HEK293 (cell line): ENCODE measurements around the gene INSYN2B.

Experiments
- CTCF ChIA-PET: fragments of 350-600 bp; formaldehyde crosslinking; extraction: SDS; loops from one replicate; lab custom pipeline; 2021; ENCODE audit warnings: antibody characterized with exemption; lab: Yijun Ruan, JAX
- POLR2A ChIA-PET: fragments of 300-600 bp; formaldehyde crosslinking; extraction: SDS; loops from one replicate; lab custom pipeline; 2020; ENCODE audit warnings: antibody characterized with exemption, inconsistent platforms; lab: Yijun Ruan, JAX
- H3K27ac ChIP-seq: fragments of 200-500 bp; sonication (Bioruptor generic); 2 replicates; pipeline ENCODE4 v1.5.1; 2014; ENCODE audit warnings: low read depth, low read length, control low read depth, inconsistent platforms; ENCODE audit errors: extremely low read depth
- H3K36me3 ChIP-seq, 2 experiments: fragments of 200-500 bp in 1 of 2; sonication (Bioruptor generic) in 1 of 2; 1 replicate in 1 of 2; 2 replicates in 1 of 2; pipeline ENCODE4 v1.5.1; 2014 to 2017; ENCODE audit warnings: inconsistent platforms in 2 of 2, low read length in 2 of 2; ENCODE audit not compliant: control insufficient read depth in 2 of 2, insufficient read depth in 1 of 2
- H3K4me1 ChIP-seq: fragments of 200-500 bp; sonication (Bioruptor generic); 2 replicates; pipeline ENCODE4 v1.5.1; 2014; ENCODE audit warnings: mild to moderate bottlenecking, low read length, inconsistent platforms; ENCODE audit not compliant: control insufficient read depth, insufficient read depth
- H3K4me3 ChIP-seq: 2 replicates; pipeline ENCODE4 v1.5.1; 2011; ENCODE audit warnings: low read depth, mild to moderate bottlenecking, control low read depth, low read length, moderate library complexity
- H3K9me3 ChIP-seq: fragments of 200-500 bp; sonication (Bioruptor generic); 2 replicates; pipeline ENCODE4 v1.5.1; 2014; ENCODE audit warnings: low read depth, low read length, inconsistent platforms; ENCODE audit not compliant: control insufficient read depth, insufficient read depth
- MZF1 ChIP-seq: fragments of 450-650 bp; formaldehyde crosslinking; IDR thresholded peaks from 2 replicates; pipeline ENCODE4 v1.5.1; 2017; ENCODE audit warnings: missing biosample characterization, missing genetic modification characterization, borderline replicate concordance
- TSHZ1 ChIP-seq: fragments of 450-650 bp; formaldehyde crosslinking; IDR thresholded peaks from 2 replicates; pipeline ENCODE4 v1.5.1; 2016; ENCODE audit warnings: missing biosample characterization, missing genetic modification characterization, borderline replicate concordance
- YY2 ChIP-seq: fragments of 450-650 bp; formaldehyde crosslinking; IDR thresholded peaks from 2 replicates; pipeline ENCODE4 v1.5.1; 2016; ENCODE audit warnings: missing biosample characterization, missing genetic modification characterization
- ZNF138 ChIP-seq: fragments of 450-650 bp; formaldehyde crosslinking; IDR thresholded peaks from 2 replicates; pipeline ENCODE4 v1.5.1; 2016; ENCODE audit warnings: missing biosample characterization, missing genetic modification characterization, borderline replicate concordance
- ZNF140 ChIP-seq: fragments of 450-650 bp; formaldehyde crosslinking; IDR thresholded peaks from 2 replicates; pipeline ENCODE4 v1.5.1; 2016; ENCODE audit warnings: missing biosample characterization, missing genetic modification characterization
- ZNF146 ChIP-seq: fragments of 450-650 bp; formaldehyde crosslinking; IDR thresholded peaks from 2 replicates; pipeline ENCODE4 v1.5.1; 2016; ENCODE audit warnings: missing biosample characterization, missing genetic modification characterization
- ZNF155 ChIP-seq: fragments of 450-650 bp; formaldehyde crosslinking; IDR thresholded peaks from 2 replicates; pipeline ENCODE4 v1.5.1; 2016; ENCODE audit warnings: missing biosample characterization, missing genetic modification characterization
- ZNF157 ChIP-seq: fragments of 450-650 bp; formaldehyde crosslinking; IDR thresholded peaks from 2 replicates; pipeline ENCODE4 v1.5.1; 2016; ENCODE audit warnings: missing biosample characterization, missing genetic modification characterization
- ZNF18 ChIP-seq: fragments of 450-650 bp; formaldehyde crosslinking; IDR thresholded peaks from 2 replicates; pipeline ENCODE4 v1.5.1; 2016; ENCODE audit warnings: missing biosample characterization, missing genetic modification characterization
- ZNF549 ChIP-seq: fragments of 450-650 bp; IDR thresholded peaks from 2 replicates; pipeline ENCODE4 v1.5.1; 2018; ENCODE audit warnings: missing biosample characterization, missing genetic modification characterization, mild to moderate bottlenecking, inconsistent platforms, moderate library complexity
- ZNF560 ChIP-seq: fragments of 450-650 bp; formaldehyde crosslinking; IDR thresholded peaks from 2 replicates; pipeline ENCODE4 v1.5.1; 2017; ENCODE audit warnings: missing biosample characterization, missing genetic modification characterization, borderline replicate concordance
- ZNF664 ChIP-seq: fragments of 450-650 bp; formaldehyde crosslinking; IDR thresholded peaks from 2 replicates; pipeline ENCODE4 v1.5.1; 2016; ENCODE audit warnings: missing biosample characterization, missing genetic modification characterization
- ZNF768 ChIP-seq: fragments of 450-650 bp; formaldehyde crosslinking; IDR thresholded peaks from 2 replicates; pipeline ENCODE4 v1.5.1; 2018; ENCODE audit warnings: missing biosample characterization, mild to moderate bottlenecking, missing genetic modification characterization
- ZNF776 ChIP-seq: fragments of 450-650 bp; formaldehyde crosslinking; IDR thresholded peaks from 2 replicates; pipeline ENCODE4 v1.5.0; 2017; ENCODE audit warnings: missing biosample characterization, missing genetic modification characterization, borderline replicate concordance
- ZNF792 ChIP-seq: fragments of 450-650 bp; formaldehyde crosslinking; IDR thresholded peaks from 2 replicates; pipeline ENCODE4 v1.5.1; 2016; ENCODE audit warnings: missing biosample characterization, missing genetic modification characterization
- ZSCAN23 ChIP-seq: fragments of 450-650 bp; formaldehyde crosslinking; IDR thresholded peaks from 2 replicates; pipeline ENCODE4 v1.5.1; 2016; ENCODE audit warnings: missing biosample characterization, missing genetic modification characterization
- ZSCAN5A ChIP-seq: fragments of 450-650 bp; formaldehyde crosslinking; IDR thresholded peaks from 2 replicates; pipeline ENCODE4 v1.5.1; 2016; ENCODE audit warnings: missing biosample characterization, missing genetic modification characterization

INSYN2B gene

GRCh38 chr5:169923988-169924387 is 56.3 kb downstream of the INSYN2B start (continued):
- no peak for TF ChIP-seq ZNF140 (tag by site-specific recombination)

- no peak overlapping the region for H3K4me3 ChIP-seq
These were observed 57.8 kb downstream of the INSYN2B start for GRCh38 chr5:169922474-169922873.

GRCh38 chr5:169921949-169922348 is 58.3 kb downstream of the INSYN2B start:
- ChIA-PET CTCF (interaction anchor here (0.6 to 2.1 kb wide), 2 partner anchors 58 to 129 kb away, joined by 3 to 8 read pairs; partner anchors contain the start of gene INSYN2B), POLR2A (no interaction called here)
- Histone ChIP-seq H3K36me3 (no peaks in the 10 kb centered on the region), H3K4me3 (no peak overlapping the region), H3K27ac (no peak overlapping the region), H3K4me1 (no peaks in the 10 kb centered on the region), H3K9me3 (no peaks in the 10 kb centered on the region)
- no peak for TF ChIP-seq ZNF792 (tag by site-specific recombination)
- no peak for TF ChIP-seq ZNF138
- no peak for TF ChIP-seq ZNF549 (tag by site-specific recombination)
- TF ChIP-seq ZNF157 (tag by site-specific recombination) = no peak
- no peak for TF ChIP-seq ZSCAN23
- TF ChIP-seq ZSCAN5A (tag by site-specific recombination) = no peak
- no peak for TF ChIP-seq ZNF155
- TF ChIP-seq TSHZ1 (tag by site-specific recombination) = no peak
- TF ChIP-seq YY2 (tag by site-specific recombination) = no peak

More at GRCh38 chr5:169922474-169922873, 57.8 kb downstream of the INSYN2B start:
- no peaks in the 10 kb centered on the region for H3K36me3 ChIP-seq
- H3K9me3 ChIP-seq = no peaks in the 10 kb centered on the region
- no peaks in the 10 kb centered on the region for H3K4me1 ChIP-seq
- H3K27ac ChIP-seq = no peak overlapping the region
- ChIA-PET POLR2A (no interaction called here), CTCF (interaction anchor here (0.6 to 2.1 kb wide), 3 partner anchors 58 to 148 kb away, joined by 3 to 8 read pairs (median 3); partner anchors contain the start of gene INSYN2B)
- TF ChIP-seq MZF1 (tag by site-specific recombination) = no peak
- no peak for TF ChIP-seq ZNF776 (tag by site-specific recombination)
- TF ChIP-seq ZNF560 (tag by site-specific recombination) = no peak
- TF ChIP-seq ZNF768 = peak; percentile 56; the same call in 1 of the 2 replicates
- no peak for TF ChIP-seq ZNF18 (tag by site-specific recombination)
- 0 out of 2 replicates have a peak, but pooled peaks have one; percentile 23 for TF ChIP-seq ZNF664 (tag by site-specific recombination)
- TF ChIP-seq ZNF157 (tag by site-specific recombination) = no peak
- no peak for TF ChIP-seq ZNF146 (tag by site-specific recombination)
- TF ChIP-seq, all 188 proteins: peak for 2
